GM12878 (cell line): ENCODE results near the gene IGSF1. TPM values are rescaled to one million over a fixed set of nuclear protein-coding genes. Genes with fewer than 3 reads are reported as not detected.

Experiments
- ATAC-seq: fragments of 200-7000 bp; cut with Tn5 transposase; 3 replicates; pipeline ENCODE4 v1.9.1; 2020; ENCODE audit warnings: mild to moderate bottlenecking, moderate library complexity
- BruUV-seq: library from RNA; stranded (reverse); fragments of 400-500 nt; replicated peaks from 2 replicates; lab custom pipeline; 2021; lab: Mats Ljungman, UMichigan
- CTCF ChIA-PET: fragments of 300-600 bp; sonication (Branson Sonifier 250); formaldehyde crosslinking; extraction: SDS; loops from one replicate; lab custom pipeline; 2021; ENCODE audit warnings: inconsistent platforms; lab: Yijun Ruan, JAX
- POLR2A ChIA-PET: fragments of 350-600 bp; formaldehyde crosslinking; extraction: SDS; loops from one replicate; lab custom pipeline; 2021; ENCODE audit warnings: inconsistent platforms; lab: Charles Lee
- RAD21 ChIA-PET: fragments of 300-600 bp; sonication (Branson Sonifier 250); formaldehyde crosslinking; loops from one replicate; lab custom pipeline; 2023; ENCODE audit warnings: antibody characterized with exemption; ENCODE audit not compliant: unreplicated experiment; lab: Charles Lee
- SMC1A ChIA-PET: fragments of 300-600 bp; sonication (Branson Sonifier 250); formaldehyde crosslinking; loops from one replicate; lab custom pipeline; 2023; ENCODE audit not compliant: unreplicated experiment, uncharacterized antibody; lab: Charles Lee
- DNase-seq: peaks from one replicate; pipeline ENCODE4 v3.0.0-alpha.2; 2011; ENCODE audit warnings: low read depth, low spot score
- FAIRE-seq: peaks from 3 replicates; lab custom pipeline; 2011; peaks lifted over from hg19 to GRCh38; lab: Jason Lieb, UNC
- H2AFZ ChIP-seq: 2 replicates; pipeline ENCODE4 v1.6.0; 2011; ENCODE audit warnings: low read depth, low read length, control low read depth; ENCODE audit not compliant: control insufficient read depth
- H3K27ac ChIP-seq: 2 replicates; pipeline ENCODE4 v1.5.1; 2011; ENCODE audit warnings: control low read depth; ENCODE audit not compliant: control insufficient read depth, insufficient read depth
- H3K27me3 ChIP-seq, 2 experiments: replicated peaks in 1 of 2; 2 replicates each; pipeline versions ENCODE4 v1.6.0 to v1.6.1; 2011; ENCODE audit warnings: low read length in 1 of 2; ENCODE audit not compliant: control insufficient read depth in 2 of 2, insufficient read depth in 2 of 2
- H3K36me3 ChIP-seq, 2 experiments: 2 replicates each; pipeline ENCODE4 v1.5.1; 2011; ENCODE audit warnings: low read length in 1 of 2; ENCODE audit not compliant: control insufficient read depth in 2 of 2, insufficient read depth in 2 of 2
- H3K4me1 ChIP-seq: 2 replicates; pipeline ENCODE4 v1.6.1; 2011; ENCODE audit warnings: mild to moderate bottlenecking, low read length, moderate library complexity, mixed read lengths; ENCODE audit not compliant: control insufficient read depth, insufficient read depth
- H3K4me2 ChIP-seq: 2 replicates; pipeline ENCODE4 v1.6.0; 2011; ENCODE audit warnings: control low read depth; ENCODE audit not compliant: control insufficient read depth, insufficient read depth
- H3K4me3 ChIP-seq: fragments of 200-600 bp; sonication (generic); 2 replicates; pipeline ENCODE4 v1.5.1; 2016
- H3K79me2 ChIP-seq: 2 replicates; pipeline ENCODE4 v1.6.0; 2011; ENCODE audit warnings: low read length; ENCODE audit not compliant: control insufficient read depth, insufficient read depth
- H3K9ac ChIP-seq: 2 replicates; pipeline ENCODE4 v1.8.0; 2011; ENCODE audit warnings: low read length, control low read depth, mixed read lengths; ENCODE audit not compliant: control insufficient read depth, insufficient read depth
- H3K9me3 ChIP-seq: replicated peaks from 3 replicates; pipeline ENCODE4 v1.5.1; 2011; ENCODE audit warnings: mild to moderate bottlenecking, low read length; ENCODE audit not compliant: control insufficient read depth, insufficient read depth
- H4K20me1 ChIP-seq: 2 replicates; pipeline ENCODE4 v1.6.0; 2011; ENCODE audit not compliant: control insufficient read depth, insufficient read depth
- CBX5 ChIP-seq: sonication (generic); IDR thresholded peaks from 2 replicates; pipeline ENCODE4 v1.6.1; 2016; ENCODE audit warnings: low read depth, moderate library complexity, mild to moderate bottlenecking, inconsistent platforms
- CHD2 ChIP-seq: IDR thresholded peaks from 2 replicates; pipeline ENCODE4 v1.6.1; 2011; ENCODE audit warnings: low read depth, low read length, improper control_type of control experiment, borderline replicate concordance
- E4F1 ChIP-seq: fragments of 450-650 bp; IDR thresholded peaks from 2 replicates; pipeline ENCODE4 v1.6.1; 2018; ENCODE audit warnings: borderline replicate concordance, mild to moderate bottlenecking; ENCODE audit not compliant: partially characterized antibody
- EP300 ChIP-seq, 2 experiments: fragments of 150-350 bp in 1 of 2; IDR thresholded peaks; 2 replicates each; pipeline ENCODE4 v1.6.1; 2011 to 2012; ENCODE audit warnings: low read depth in 2 of 2, low read length in 2 of 2, borderline replicate concordance in 1 of 2, improper control_type of control experiment in 1 of 2, inconsistent platforms in 1 of 2; ENCODE audit not compliant: control insufficient read depth in 1 of 2
- FOS ChIP-seq: IDR thresholded peaks from 3 replicates; pipeline ENCODE4 v1.6.1; 2011; ENCODE audit warnings: borderline replicate concordance; ENCODE audit not compliant: insufficient read length; ENCODE audit errors: extremely low read depth
- HCFC1 ChIP-seq: fragments of 150-350 bp; IDR thresholded peaks from 2 replicates; pipeline ENCODE4 v1.6.1; 2014; ENCODE audit warnings: low read length
- HDAC6 ChIP-seq: fragments of 200-600 bp; sonication (generic); IDR thresholded peaks from one replicate; pipeline ENCODE4 v1.8.0; 2017; ENCODE audit warnings: antibody characterized with exemption; ENCODE audit not compliant: unreplicated experiment
- HDGF ChIP-seq: fragments of 450-650 bp; IDR thresholded peaks from 2 replicates; pipeline ENCODE4 v1.6.1; 2016; ENCODE audit warnings: antibody characterized with exemption
- IRF3 ChIP-seq: fragments of 450-650 bp; IDR thresholded peaks from 2 replicates; pipeline ENCODE4 v1.6.1; 2014; ENCODE audit warnings: mild to moderate bottlenecking
- PML ChIP-seq: IDR thresholded peaks from 2 replicates; pipeline ENCODE4 v1.6.1; 2012; ENCODE audit warnings: low read length, inconsistent platforms
- POLR2AphosphoS5 ChIP-seq: IDR thresholded peaks from 2 replicates; pipeline ENCODE4 v1.6.1; 2011; ENCODE audit warnings: mild to moderate bottlenecking, low read length, inconsistent platforms
- RBBP5 ChIP-seq: fragments of 200-600 bp; sonication (generic); conservative IDR thresholded peaks from 2 replicates; pipeline ENCODE4 v1.6.1; 2016
- SP1 ChIP-seq: IDR thresholded peaks from one replicate; pipeline ENCODE4 v1.6.1; 2011; ENCODE audit warnings: low read depth, low read length
- SPI1 ChIP-seq: IDR thresholded peaks from 2 replicates; pipeline ENCODE4 v1.6.1; 2011; ENCODE audit warnings: low read depth, mild to moderate bottlenecking, low read length, moderate library complexity, borderline replicate concordance; ENCODE audit not compliant: insufficient read depth
- TCF12 ChIP-seq: IDR thresholded peaks from 2 replicates; pipeline ENCODE4 v1.6.1; 2011; ENCODE audit warnings: low read depth, mild to moderate bottlenecking, low read length
- TCF3 ChIP-seq: IDR thresholded peaks from 2 replicates; pipeline ENCODE4 v1.6.1; 2012; ENCODE audit warnings: low read depth, mild to moderate bottlenecking, low read length, borderline replicate concordance; ENCODE audit not compliant: insufficient read depth
- YBX1 ChIP-seq: fragments of 450-650 bp; IDR thresholded peaks from 2 replicates; pipeline ENCODE4 v1.6.1; 2016; ENCODE audit warnings: antibody characterized with exemption
- ZNF274 ChIP-seq: IDR thresholded peaks from one replicate; pipeline ENCODE4 v1.8.0; 2011; ENCODE audit not compliant: insufficient read length, insufficient read depth
- WGBS: methylation state at CpG from one replicate; pipeline ENCODE4 v1.1.6; 2016; ENCODE audit warnings: low lambda C conversion rate; ENCODE audit not compliant: insufficient replicate concordance, insufficient coverage; ENCODE audit errors: missing lambda C conversion rate; 5-methylcytosine and 5-hydroxymethylcytosine counted together
- in situ Hi-C: fragments of 300-500 bp; cut with MboI; formaldehyde crosslinking; loops from 9 replicates; pipeline ENCODE4 v1.14.3; 2018; ENCODE audit warnings: mixed read lengths
- intact Hi-C: fragments of 100-400 bp; cut with micrococcal nuclease; formaldehyde crosslinking; loops from one replicate; pipeline ENCODE4 v1.14.2; 2022; ENCODE audit not compliant: unreplicated experiment
- polyA plus RNA-seq, 11 experiments: library from polyadenylated mRNA; depleted of rRNA in 4 of 11; unstranded in 6 of 11; stranded (reverse) in 5 of 11; fragments of >200 nt; fragmentation: Nextera tagmentation in 4 of 11; fragmentation: Illumina TruSeq in 1 of 11; extraction: Ambion mirVana in 4 of 11; extraction: Trizol in 1 of 11; gene quantifications; 1 replicate in 1 of 11; 2 replicates in 10 of 11; pipeline versions ENCODE4 v1.2.1 to v1.2.3, GENCODE V29; 2011 to 2016; ENCODE audit warnings: inconsistent platforms in 2 of 11, missing spikeins in 2 of 11, low read depth in 1 of 11
- total RNA-seq, 4 experiments: library from RNA; depleted of rRNA in 3 of 4; stranded (reverse); fragments of >200 nt in 3 of 4; fragmentation: Illumina TruSeq in 1 of 4; extraction: Trizol in 1 of 4; gene quantifications; 2 replicates each; pipeline versions ENCODE4 v1.2.1 to v1.2.3, GENCODE V29; 2013 to 2021
- TF ChIP-seq, protein P1 (sequence below): fragments of 450-650 bp; formaldehyde crosslinking; IDR thresholded peaks from 2 replicates; pipeline ENCODE4 v1.5.0; 2022; ENCODE audit warnings: mild to moderate bottlenecking, missing genetic modification characterization

IGSF1 gene
- total and polyA plus RNA-seq, 10 of the 15 experiments (the other 5 are each of a cell fraction or from before 2014, with no cell fraction given), result 0.04 to 0.08 TPM; not detected in 8

GRCh38 chrX:131322651-131323050 lies 33.5 kb upstream of the IGSF1 start:
- in situ Hi-C loops (no loop called here), intact Hi-C loops (no loop called here)
- Histone ChIP-seq H3K36me3 (no peaks in the 10 kb centered on the region), H4K20me1 (no peaks in the 10 kb centered on the region), H3K4me3 (no peak overlapping the region), H3K4me1 (no peaks in the 10 kb centered on the region), H3K9me3 (no peaks in the 10 kb centered on the region), H2AFZ (no peak overlapping the region), H3K4me2 (no peak overlapping the region), H3K27me3 (no peaks in the 10 kb centered on the region), H3K27ac (no peak overlapping the region), H3K79me2 (no peaks in the 10 kb centered on the region), H3K9ac (no peak overlapping the region)
- SMC1A ChIA-PET, result no interaction called here
- POLR2A ChIA-PET, result no interaction called here
- FAIRE-seq (no peak), ATAC-seq (no peak), DNase-seq (no peak)
- no TSS peak for BruUV-seq
- CTCF ChIA-PET, result interaction anchor here (0.7 kb wide), 1 partner anchor 980 kb away, joined by 4 read pairs; no protein-coding TSS in a partner anchor
- no peak for TF ChIP-seq RBBP5
- no peak for TF ChIP-seq YBX1
- TF ChIP-seq TCF12, result no peak
- TF ChIP-seq POLR2AphosphoS5, result no peak
- TF ChIP-seq, protein P1, sequence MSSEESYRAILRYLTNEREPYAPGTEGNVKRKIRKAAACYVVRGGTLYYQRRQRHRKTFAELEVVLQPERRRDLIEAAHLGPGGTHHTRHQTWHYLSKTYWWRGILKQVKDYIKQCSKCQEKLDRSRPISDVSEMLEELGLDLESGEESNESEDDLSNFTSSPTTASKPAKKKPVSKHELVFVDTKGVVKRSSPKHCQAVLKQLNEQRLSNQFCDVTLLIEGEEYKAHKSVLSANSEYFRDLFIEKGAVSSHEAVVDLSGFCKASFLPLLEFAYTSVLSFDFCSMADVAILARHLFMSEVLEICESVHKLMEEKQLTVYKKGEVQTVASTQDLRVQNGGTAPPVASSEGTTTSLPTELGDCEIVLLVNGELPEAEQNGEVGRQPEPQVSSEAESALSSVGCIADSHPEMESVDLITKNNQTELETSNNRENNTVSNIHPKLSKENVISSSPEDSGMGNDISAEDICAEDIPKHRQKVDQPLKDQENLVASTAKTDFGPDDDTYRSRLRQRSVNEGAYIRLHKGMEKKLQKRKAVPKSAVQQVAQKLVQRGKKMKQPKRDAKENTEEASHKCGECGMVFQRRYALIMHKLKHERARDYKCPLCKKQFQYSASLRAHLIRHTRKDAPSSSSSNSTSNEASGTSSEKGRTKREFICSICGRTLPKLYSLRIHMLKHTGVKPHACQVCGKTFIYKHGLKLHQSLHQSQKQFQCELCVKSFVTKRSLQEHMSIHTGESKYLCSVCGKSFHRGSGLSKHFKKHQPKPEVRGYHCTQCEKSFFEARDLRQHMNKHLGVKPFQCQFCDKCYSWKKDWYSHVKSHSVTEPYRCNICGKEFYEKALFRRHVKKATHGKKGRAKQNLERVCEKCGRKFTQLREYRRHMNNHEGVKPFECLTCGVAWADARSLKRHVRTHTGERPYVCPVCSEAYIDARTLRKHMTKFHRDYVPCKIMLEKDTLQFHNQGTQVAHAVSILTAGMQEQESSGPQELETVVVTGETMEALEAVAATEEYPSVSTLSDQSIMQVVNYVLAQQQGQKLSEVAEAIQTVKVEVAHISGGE (CRISPR knock-in tag), result no peak
- TF ChIP-seq CHD2, result no peak
- TF ChIP-seq IRF3, result no peak
- no peak for TF ChIP-seq EP300 (IDR thresholded peaks at IDR 0.05; ENCODE audit: borderline replicate concordance in 1 of 2, control insufficient read depth in 1 of 2, low read depth in 2 of 2, low read length in 2 of 2)
- no peak for TF ChIP-seq ZNF274
- TF ChIP-seq TCF3, result no peak
- TF ChIP-seq HDGF, result no peak
- no peak for TF ChIP-seq E4F1
- no peak for TF ChIP-seq HDAC6
- no peak for TF ChIP-seq FOS
- no peak for TF ChIP-seq HCFC1
- TF ChIP-seq SP1, result no peak
- no peak for TF ChIP-seq SPI1
- no peak for TF ChIP-seq PML
- no peak for TF ChIP-seq CBX5
- RAD21 ChIA-PET, result no interaction called here
- WGBS, result 1% methylated on average over 3 of the region's 3 CpGs
